ENCODE measurements around the gene GRK7.

DNA sequence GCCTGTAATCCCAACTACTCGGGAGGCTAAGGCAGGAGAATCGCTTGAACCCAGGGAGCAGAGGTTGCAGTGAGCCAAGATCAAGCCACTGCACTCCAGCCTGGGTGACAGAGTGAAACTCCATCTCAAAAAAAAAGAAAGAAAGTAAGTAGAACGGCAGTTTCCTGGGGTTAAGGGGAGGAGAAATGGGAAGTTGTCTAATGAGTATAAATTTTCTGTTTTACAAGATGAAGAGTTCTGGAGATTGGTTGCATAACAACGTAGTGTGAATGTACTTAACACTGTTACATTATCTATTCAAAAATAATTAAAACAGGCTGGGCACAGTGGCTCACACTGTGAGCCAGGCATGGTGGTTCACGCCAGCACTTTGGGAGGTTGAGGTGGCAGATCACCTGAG, 45.4 kb downstream of the GRK7 start:
- TF ChIP-seq FOS (IDR thresholded peaks at IDR 0.05; ENCODE audit: low read depth, low read length): no peak
- TF ChIP-seq, protein P1, sequence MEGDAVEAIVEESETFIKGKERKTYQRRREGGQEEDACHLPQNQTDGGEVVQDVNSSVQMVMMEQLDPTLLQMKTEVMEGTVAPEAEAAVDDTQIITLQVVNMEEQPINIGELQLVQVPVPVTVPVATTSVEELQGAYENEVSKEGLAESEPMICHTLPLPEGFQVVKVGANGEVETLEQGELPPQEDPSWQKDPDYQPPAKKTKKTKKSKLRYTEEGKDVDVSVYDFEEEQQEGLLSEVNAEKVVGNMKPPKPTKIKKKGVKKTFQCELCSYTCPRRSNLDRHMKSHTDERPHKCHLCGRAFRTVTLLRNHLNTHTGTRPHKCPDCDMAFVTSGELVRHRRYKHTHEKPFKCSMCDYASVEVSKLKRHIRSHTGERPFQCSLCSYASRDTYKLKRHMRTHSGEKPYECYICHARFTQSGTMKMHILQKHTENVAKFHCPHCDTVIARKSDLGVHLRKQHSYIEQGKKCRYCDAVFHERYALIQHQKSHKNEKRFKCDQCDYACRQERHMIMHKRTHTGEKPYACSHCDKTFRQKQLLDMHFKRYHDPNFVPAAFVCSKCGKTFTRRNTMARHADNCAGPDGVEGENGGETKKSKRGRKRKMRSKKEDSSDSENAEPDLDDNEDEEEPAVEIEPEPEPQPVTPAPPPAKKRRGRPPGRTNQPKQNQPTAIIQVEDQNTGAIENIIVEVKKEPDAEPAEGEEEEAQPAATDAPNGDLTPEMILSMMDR (conservative IDR thresholded peaks at IDR 0.05; ENCODE audit: low read depth, low read length): no peak
- no peak for TF ChIP-seq POLR2A (IDR thresholded peaks at IDR 0.05; ENCODE audit: low read depth, low read length)
- no peak for TF ChIP-seq RAD21 (IDR thresholded peaks at IDR 0.05; ENCODE audit: low read length)
- TF ChIP-seq, protein P2, sequence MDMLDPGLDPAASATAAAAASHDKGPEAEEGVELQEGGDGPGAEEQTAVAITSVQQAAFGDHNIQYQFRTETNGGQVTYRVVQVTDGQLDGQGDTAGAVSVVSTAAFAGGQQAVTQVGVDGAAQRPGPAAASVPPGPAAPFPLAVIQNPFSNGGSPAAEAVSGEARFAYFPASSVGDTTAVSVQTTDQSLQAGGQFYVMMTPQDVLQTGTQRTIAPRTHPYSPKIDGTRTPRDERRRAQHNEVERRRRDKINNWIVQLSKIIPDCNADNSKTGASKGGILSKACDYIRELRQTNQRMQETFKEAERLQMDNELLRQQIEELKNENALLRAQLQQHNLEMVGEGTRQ (IDR thresholded peaks at IDR 0.05; ENCODE audit: low read depth, low read length): no peak
- no peak for TF ChIP-seq MXI1 (IDR thresholded peaks at IDR 0.05; ENCODE audit: borderline replicate concordance, low read depth, low read length)
- no peak for TF ChIP-seq NFE2L2 (IDR thresholded peaks at IDR 0.05; ENCODE audit: low read depth, low read length)

Measured in IMR-90 (cell line).